Neural cell (in vitro differentiated cells): ENCODE data around the gene PINLYP. TPM values are rescaled to one million over a fixed set of nuclear protein-coding genes. Genes with fewer than 3 reads are reported as not detected.

ENCODE experiments used
- H2AFZ ChIP-seq: fragments of 200-600, 300-800 bp; sonication (generic), shearing (Covaris generic); 2 replicates; pipeline ENCODE4 v1.6.0; 2014; ENCODE audit warnings: low read depth, mild to moderate bottlenecking, antibody characterized with exemption, low read length, moderate library complexity
- H3F3A ChIP-seq: fragments of 200-600 bp; shearing (Covaris generic); 2 replicates; pipeline ENCODE4 v1.6.1; 2016; ENCODE audit warnings: mild to moderate bottlenecking, moderate library complexity, mixed read lengths, antibody characterized with exemption, low read length; ENCODE audit not compliant: insufficient read depth, poor library complexity, severe bottlenecking
- H3K27ac ChIP-seq: fragments of 200-600, 300-800 bp; sonication (generic), shearing (Covaris generic); 2 replicates; pipeline ENCODE4 v1.5.1; 2014; ENCODE audit warnings: mild to moderate bottlenecking, low read length, moderate library complexity
- H3K27me3 ChIP-seq: fragments of 300-800, 200-600 bp; sonication (generic), shearing (Covaris generic); 2 replicates; pipeline ENCODE4 v1.6.0; 2014; ENCODE audit warnings: mild to moderate bottlenecking, low read depth, low read length, moderate library complexity; ENCODE audit not compliant: insufficient read depth
- H3K36me3 ChIP-seq: fragments of 300-800, 200-600 bp; sonication (generic), shearing (Covaris generic); 2 replicates; pipeline ENCODE4 v1.5.1; 2014; ENCODE audit warnings: mild to moderate bottlenecking, antibody characterized with exemption, low read length, moderate library complexity; ENCODE audit not compliant: insufficient read depth
- H3K4me2 ChIP-seq: fragments of 300-800, 200-600 bp; sonication (generic), shearing (Covaris generic); 2 replicates; pipeline ENCODE4 v1.6.0; 2014; ENCODE audit warnings: mild to moderate bottlenecking, low read length
- H3K4me3 ChIP-seq: fragments of 300-800, 200-600 bp; sonication (generic), shearing (Covaris generic); 2 replicates; pipeline ENCODE4 v1.5.1; 2014; ENCODE audit warnings: mild to moderate bottlenecking, low read length, moderate library complexity
- H3K79me2 ChIP-seq: fragments of 200-600 bp; shearing (Covaris generic); replicated peaks from 2 replicates; pipeline ENCODE4 v1.6.0; 2014; ENCODE audit warnings: mild to moderate bottlenecking, low read length, moderate library complexity; ENCODE audit not compliant: insufficient read depth
- H3K9ac ChIP-seq: fragments of 300-800, 200-600 bp; sonication (generic), shearing (Covaris generic); 2 replicates; pipeline ENCODE4 v1.6.1; 2016; ENCODE audit warnings: mild to moderate bottlenecking, low read length, mixed read lengths
- H3K9me2 ChIP-seq: fragments of 200-600 bp; shearing (Covaris generic); 2 replicates; pipeline ENCODE4 v1.6.1; 2016; ENCODE audit warnings: mild to moderate bottlenecking, low read length, mixed read lengths; ENCODE audit not compliant: insufficient read depth
- H3K9me3 ChIP-seq: fragments of 200-600, 300-800 bp; sonication (generic), shearing (Covaris generic); 2 replicates; pipeline ENCODE4 v1.6.1; 2016; ENCODE audit warnings: mild to moderate bottlenecking, mixed run types, low read length, moderate library complexity, mixed read lengths
- H4K20me1 ChIP-seq: fragments of 200-600 bp; shearing (Covaris generic); 2 replicates; pipeline ENCODE4 v1.6.1; 2016; ENCODE audit warnings: mild to moderate bottlenecking, mixed run types; ENCODE audit not compliant: insufficient read depth
- EP300 ChIP-seq: fragments of 450-650 bp; conservative IDR thresholded peaks from 2 replicates; pipeline ENCODE4 v1.6.1; 2014; ENCODE audit warnings: antibody characterized with exemption, mild to moderate bottlenecking, moderate library complexity; ENCODE audit not compliant: poor library complexity, severe bottlenecking
- EZH2 ChIP-seq: fragments of 200-600, 300-800 bp; shearing (Covaris generic), sonication (generic); IDR thresholded peaks from 2 replicates; pipeline ENCODE4 v1.6.1; 2014; ENCODE audit warnings: antibody characterized with exemption, low read length, borderline replicate concordance, mild to moderate bottlenecking; ENCODE audit not compliant: insufficient read depth, poor library complexity, severe bottlenecking
- MXI1 ChIP-seq: fragments of 450-650 bp; conservative IDR thresholded peaks from 2 replicates; pipeline ENCODE4 v1.6.1; 2014; ENCODE audit warnings: antibody characterized with exemption, mild to moderate bottlenecking; ENCODE audit not compliant: poor library complexity, severe bottlenecking
- POLR2AphosphoS5 ChIP-seq: IDR thresholded peaks from 2 replicates; pipeline ENCODE4 v1.6.1; 2012
- RAD21 ChIP-seq: fragments of 450-650 bp; conservative IDR thresholded peaks from 2 replicates; pipeline ENCODE4 v1.6.1; 2014; ENCODE audit warnings: antibody characterized with exemption, mild to moderate bottlenecking, moderate library complexity
- SMC3 ChIP-seq: fragments of 450-650 bp; conservative IDR thresholded peaks from 2 replicates; pipeline ENCODE4 v1.6.1; 2014; ENCODE audit warnings: antibody characterized with exemption, mild to moderate bottlenecking, moderate library complexity; ENCODE audit not compliant: poor library complexity
- TAF1 ChIP-seq: IDR thresholded peaks from 2 replicates; pipeline ENCODE4 v1.6.1; 2012; ENCODE audit warnings: low read depth
- polyA plus RNA-seq: library from polyadenylated mRNA; depleted of rRNA; stranded (reverse); fragments of >200 nt; gene quantifications from 2 replicates; pipeline ENCODE4 v1.2.3, GENCODE V29; 2014
- TF ChIP-seq, protein P1 (sequence below): IDR thresholded peaks from 2 replicates; pipeline ENCODE4 v1.6.1; 2012; ENCODE audit warnings: borderline replicate concordance
- TF ChIP-seq, protein P2 (sequence below): fragments of 450-650 bp; IDR thresholded peaks from 2 replicates; pipeline ENCODE4 v1.5.1; 2014; ENCODE audit warnings: antibody characterized with exemption, mild to moderate bottlenecking, moderate library complexity; ENCODE audit not compliant: poor library complexity, severe bottlenecking

The PINLYP gene
- polyA plus RNA-seq, 1 donor from 2014 or later = 1.9 TPM

DNA sequence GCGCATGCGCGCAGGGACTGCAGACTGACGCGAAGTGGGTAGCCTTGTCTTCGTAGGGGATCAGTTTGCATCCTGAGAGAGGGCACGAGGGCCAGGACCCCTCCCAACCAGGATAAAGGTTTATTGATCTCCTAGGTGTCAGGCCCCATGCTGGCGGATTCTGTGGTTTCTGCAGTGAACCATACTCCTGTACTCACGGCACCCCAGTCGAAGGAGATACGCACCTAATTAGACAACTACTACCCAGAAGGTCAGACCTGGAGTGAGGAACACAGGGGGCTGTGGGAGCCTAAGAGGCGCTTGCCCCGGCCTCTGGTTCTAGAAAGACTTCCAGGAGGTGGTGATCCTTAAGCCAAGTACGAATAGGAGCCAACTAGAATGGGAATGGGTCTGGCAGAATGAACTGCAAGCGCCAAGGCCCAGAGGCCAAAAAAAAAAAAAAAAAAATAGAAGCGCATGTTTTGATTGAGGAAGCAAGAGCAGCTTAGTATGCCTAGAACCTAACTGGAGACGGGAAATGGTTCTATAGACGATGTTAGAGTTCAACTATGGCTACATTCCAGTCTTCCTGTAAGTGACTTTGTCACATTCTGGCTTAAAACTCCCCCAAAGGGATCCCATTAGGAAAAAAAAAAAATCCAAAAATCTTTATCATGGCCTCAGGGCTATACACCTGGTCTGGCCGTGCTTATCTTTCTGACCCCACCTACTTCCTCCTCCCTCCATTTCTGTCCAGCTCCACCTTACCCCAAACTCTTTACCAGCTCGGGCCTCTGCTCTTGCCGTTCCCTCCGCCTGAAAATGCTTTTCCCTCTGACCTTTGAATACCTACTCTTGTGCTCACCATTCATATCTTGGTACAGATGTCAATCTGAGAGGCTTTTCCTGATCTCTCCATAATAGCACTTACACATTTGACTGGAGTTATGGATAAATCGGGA, 44.7 kb downstream of the PINLYP start:
- no peaks in the 10 kb centered on the region for H3K27me3 ChIP-seq
- peak overlapping the region; percentile 88 for H2AFZ ChIP-seq
- H4K20me1 ChIP-seq = no peaks in the 10 kb centered on the region
- H3K36me3 ChIP-seq = no peaks in the 10 kb centered on the region
- H3K79me2 ChIP-seq = peaks cover 35% of the 10 kb centered on the region
- no peaks in the 10 kb centered on the region for H3K9me2 ChIP-seq
- H3K9me3 ChIP-seq = no peaks in the 10 kb centered on the region
- peak overlapping the region; percentile 85 for H3K4me3 ChIP-seq
- peak overlapping the region; percentile 83 for H3K4me2 ChIP-seq
- no peak for TF ChIP-seq EP300
- TF ChIP-seq, protein P1, sequence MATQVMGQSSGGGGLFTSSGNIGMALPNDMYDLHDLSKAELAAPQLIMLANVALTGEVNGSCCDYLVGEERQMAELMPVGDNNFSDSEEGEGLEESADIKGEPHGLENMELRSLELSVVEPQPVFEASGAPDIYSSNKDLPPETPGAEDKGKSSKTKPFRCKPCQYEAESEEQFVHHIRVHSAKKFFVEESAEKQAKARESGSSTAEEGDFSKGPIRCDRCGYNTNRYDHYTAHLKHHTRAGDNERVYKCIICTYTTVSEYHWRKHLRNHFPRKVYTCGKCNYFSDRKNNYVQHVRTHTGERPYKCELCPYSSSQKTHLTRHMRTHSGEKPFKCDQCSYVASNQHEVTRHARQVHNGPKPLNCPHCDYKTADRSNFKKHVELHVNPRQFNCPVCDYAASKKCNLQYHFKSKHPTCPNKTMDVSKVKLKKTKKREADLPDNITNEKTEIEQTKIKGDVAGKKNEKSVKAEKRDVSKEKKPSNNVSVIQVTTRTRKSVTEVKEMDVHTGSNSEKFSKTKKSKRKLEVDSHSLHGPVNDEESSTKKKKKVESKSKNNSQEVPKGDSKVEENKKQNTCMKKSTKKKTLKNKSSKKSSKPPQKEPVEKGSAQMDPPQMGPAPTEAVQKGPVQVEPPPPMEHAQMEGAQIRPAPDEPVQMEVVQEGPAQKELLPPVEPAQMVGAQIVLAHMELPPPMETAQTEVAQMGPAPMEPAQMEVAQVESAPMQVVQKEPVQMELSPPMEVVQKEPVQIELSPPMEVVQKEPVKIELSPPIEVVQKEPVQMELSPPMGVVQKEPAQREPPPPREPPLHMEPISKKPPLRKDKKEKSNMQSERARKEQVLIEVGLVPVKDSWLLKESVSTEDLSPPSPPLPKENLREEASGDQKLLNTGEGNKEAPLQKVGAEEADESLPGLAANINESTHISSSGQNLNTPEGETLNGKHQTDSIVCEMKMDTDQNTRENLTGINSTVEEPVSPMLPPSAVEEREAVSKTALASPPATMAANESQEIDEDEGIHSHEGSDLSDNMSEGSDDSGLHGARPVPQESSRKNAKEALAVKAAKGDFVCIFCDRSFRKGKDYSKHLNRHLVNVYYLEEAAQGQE = peak; percentile 7
- TF ChIP-seq POLR2AphosphoS5 = peak; percentile 7
- TF ChIP-seq MXI1 = no peak
- TF ChIP-seq TAF1 = no peak
- TF ChIP-seq SMC3 = no peak
- no peak for TF ChIP-seq EZH2
- no peak for TF ChIP-seq RAD21
- TF ChIP-seq, protein P2, sequence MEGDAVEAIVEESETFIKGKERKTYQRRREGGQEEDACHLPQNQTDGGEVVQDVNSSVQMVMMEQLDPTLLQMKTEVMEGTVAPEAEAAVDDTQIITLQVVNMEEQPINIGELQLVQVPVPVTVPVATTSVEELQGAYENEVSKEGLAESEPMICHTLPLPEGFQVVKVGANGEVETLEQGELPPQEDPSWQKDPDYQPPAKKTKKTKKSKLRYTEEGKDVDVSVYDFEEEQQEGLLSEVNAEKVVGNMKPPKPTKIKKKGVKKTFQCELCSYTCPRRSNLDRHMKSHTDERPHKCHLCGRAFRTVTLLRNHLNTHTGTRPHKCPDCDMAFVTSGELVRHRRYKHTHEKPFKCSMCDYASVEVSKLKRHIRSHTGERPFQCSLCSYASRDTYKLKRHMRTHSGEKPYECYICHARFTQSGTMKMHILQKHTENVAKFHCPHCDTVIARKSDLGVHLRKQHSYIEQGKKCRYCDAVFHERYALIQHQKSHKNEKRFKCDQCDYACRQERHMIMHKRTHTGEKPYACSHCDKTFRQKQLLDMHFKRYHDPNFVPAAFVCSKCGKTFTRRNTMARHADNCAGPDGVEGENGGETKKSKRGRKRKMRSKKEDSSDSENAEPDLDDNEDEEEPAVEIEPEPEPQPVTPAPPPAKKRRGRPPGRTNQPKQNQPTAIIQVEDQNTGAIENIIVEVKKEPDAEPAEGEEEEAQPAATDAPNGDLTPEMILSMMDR = no peak
- peaks cover 9% of the 10 kb centered on the region for H3F3A ChIP-seq
- peak overlapping the region; percentile 97 for H3K9ac ChIP-seq
- peak overlapping the region; percentile 99 for H3K27ac ChIP-seq

DNA sequence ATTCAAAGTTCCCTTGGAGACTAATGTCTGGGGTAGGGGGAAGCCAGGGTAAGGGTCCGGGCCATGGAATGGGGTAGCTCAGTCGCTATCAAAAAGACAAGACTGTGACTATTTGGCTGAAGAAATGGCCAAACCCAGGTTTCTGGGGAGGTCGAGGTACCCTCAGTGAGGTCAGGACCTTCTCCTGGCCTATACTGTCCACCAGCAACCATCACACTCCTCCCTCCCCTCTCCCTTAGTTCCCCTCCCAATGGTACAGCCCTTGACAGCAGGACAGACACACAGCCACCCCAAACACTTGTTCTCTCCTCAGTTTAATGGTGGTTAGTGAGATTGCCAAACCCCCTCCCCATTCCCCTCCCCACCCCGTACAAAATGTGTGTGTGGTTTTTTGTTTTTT, 46.5 kb downstream of the PINLYP start:
- no peaks in the 10 kb centered on the region for H3K27me3 ChIP-seq
- no peaks in the 10 kb centered on the region for H3K9me2 ChIP-seq
- TF ChIP-seq EZH2 = no peak
- TF ChIP-seq SMC3 = no peak
- TF ChIP-seq, protein P2 = no peak
- TF ChIP-seq TAF1 = no peak
- no peak for TF ChIP-seq RAD21
- TF ChIP-seq EP300 = no peak
- TF ChIP-seq, protein P1 = no peak
- TF ChIP-seq POLR2AphosphoS5 = no peak
- no peak for TF ChIP-seq MXI1
- no peak overlapping the region for H3K4me3 ChIP-seq
- H3K9ac ChIP-seq = no peak overlapping the region
- no peaks in the 10 kb centered on the region for H4K20me1 ChIP-seq
- H3K36me3 ChIP-seq = no peaks in the 10 kb centered on the region
- no peak overlapping the region for H3K27ac ChIP-seq
- H2AFZ ChIP-seq = no peak overlapping the region
- H3F3A ChIP-seq = peaks cover 9% of the 10 kb centered on the region
- peaks cover 18% of the 10 kb centered on the region for H3K79me2 ChIP-seq
- no peak overlapping the region for H3K4me2 ChIP-seq
- H3K9me3 ChIP-seq = no peaks in the 10 kb centered on the region
